Measurements from ENCODE around the gene MAP2K5.
"Not testable (repeated sequence)": the region's sequence is repeated elsewhere in the genome, so short reads cannot be mapped to it uniquely, and the experiment has no call there.

MAP2K5 gene

DNA sequence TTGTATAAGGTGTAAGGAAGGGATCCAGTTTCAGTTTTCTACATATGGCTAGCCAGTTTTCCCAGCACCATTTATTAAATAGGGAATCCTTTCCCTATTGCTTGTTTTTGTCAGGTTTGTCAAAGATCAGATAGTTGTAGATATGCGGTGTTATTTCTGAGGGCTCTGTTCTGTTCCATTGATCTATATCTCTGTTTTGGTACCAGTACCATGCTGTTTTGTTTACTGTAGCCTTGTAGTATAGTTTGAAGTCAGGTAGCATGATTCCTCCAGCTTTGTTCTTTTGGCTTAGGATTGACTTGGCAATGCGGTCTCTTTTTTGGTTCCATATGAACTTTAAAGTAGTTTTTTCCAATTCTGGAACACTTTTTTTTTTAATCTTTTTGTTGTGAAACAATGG is 130.3 kb downstream of the MAP2K5 start:
- not testable (repeated sequence) for DNase-seq

DNA sequence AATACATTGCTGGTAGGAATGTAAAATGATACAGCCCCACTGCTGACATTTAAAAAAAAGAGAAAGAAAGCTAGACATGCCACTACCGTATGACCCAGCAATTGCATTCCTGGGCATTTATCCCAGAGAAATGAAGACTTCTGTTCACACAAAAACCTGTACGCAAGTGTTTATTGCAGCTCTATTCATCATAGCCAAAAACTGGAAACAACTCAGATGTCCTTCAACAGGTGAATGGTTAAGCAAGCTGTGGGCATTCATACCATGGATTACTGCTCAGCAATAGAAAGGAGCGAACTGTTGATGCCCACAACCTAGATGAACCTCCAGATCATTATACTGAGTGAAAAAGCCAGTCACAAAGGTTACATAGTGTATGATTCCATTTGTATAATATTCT is 132.5 kb downstream of the MAP2K5 start:
- no peak for DNase-seq

DNA sequence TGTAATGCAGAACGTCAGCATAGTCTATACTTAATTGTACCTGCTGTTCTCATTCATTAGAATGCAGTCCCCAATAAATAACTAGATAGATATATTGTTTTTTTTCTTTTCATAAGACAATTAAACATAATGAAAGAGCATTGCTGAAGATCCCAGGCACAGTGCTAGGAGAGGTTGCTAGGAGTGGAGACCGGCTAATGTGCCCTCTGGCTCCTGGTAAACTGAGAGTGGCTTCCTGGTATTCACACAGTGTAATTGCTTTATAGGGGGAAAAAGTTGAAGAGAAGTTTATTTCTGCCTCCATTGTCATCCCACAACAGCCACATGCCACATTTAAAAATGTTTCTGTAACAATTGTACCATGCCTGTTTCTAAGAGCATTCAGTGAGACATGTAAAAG is 135.6 kb downstream of the MAP2K5 start:
- no peak for DNase-seq

DNA sequence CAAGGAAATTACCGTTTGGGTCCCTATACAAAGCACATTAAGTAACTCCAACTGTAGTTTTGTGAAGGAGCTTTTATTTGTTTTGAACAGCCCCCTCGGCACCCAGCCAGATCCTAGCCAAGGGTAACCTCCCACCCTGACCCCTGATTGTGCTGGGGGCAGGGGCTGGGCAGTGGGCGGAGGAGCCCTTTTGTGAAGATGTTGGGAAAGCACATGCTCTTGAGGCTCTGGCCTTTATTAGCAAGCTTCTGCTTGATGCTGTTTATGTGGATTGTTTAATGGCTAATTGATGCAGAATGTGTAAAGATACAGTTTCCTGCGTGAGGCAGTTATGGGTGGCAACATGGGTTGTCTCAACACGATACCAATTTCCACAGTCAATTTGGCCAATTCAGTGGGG is 136.5 kb downstream of the MAP2K5 start:
- DNase-seq = no peak

DNA sequence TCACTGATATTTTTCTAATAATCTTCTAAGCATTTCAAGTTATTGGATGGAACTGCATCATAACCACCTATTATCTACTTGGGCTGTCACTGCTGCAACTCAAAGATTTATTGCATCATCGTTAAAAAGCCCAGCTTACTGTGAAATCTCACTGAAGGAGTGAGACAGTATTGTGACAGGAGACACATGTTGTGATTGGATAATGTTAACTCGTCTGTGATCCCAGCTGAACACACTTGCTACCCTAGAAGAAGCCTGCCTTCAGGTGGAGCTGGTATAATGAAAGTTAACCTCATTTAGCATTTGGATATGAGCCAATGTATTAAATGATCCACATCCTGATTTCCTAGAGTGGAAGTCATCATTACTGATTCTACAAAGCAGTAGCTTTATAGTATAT is 138.1 kb downstream of the MAP2K5 start:
- DNase-seq = no peak

DNA sequence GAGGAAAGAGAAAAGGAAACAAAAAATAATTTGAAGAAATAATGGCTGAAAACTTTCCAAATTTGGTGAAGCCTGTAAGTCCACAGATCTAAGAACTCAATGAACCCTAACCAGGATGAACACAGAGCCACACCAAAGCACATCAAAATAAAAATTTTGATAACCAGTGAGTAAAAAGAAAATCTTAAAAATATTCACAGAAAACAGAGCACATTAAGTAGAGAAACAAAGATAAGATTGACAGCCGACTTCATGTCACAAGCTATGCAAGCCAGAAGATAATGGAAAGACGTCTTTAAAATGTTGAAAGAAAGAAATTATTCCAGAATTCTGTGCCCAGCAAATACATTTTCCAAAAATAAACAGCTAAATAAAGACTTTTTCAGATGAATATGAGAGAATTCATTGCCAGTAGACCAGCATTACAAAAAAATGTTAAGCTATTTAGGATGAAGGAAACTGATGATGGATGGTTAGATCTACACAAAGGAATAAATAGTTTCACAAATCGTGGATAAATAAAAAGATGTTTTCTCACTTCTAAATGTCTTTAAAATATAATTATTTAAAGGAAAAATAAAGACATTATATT is 142.6 kb downstream of the MAP2K5 start:
- DNase-seq = no peak

DNA sequence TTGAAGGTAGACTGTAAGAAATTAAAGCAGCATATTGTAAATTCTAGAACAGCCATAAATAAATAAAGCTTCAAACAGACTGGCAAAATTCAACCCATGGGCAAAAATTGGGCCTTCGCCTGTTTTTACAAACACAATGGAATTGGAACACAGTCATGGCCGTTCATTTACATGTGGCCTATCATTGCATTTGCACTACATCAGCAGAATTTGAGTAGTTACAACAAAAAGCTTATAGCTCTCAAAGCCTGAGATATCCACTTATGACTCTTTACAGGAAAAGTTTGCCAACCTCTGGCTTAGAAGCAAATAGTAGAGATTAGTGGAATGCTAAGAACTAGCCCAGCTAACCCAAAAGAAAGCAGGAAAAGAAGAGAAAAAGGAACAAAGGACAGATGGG is 143.2 kb downstream of the MAP2K5 start:
- no peak for DNase-seq

DNA sequence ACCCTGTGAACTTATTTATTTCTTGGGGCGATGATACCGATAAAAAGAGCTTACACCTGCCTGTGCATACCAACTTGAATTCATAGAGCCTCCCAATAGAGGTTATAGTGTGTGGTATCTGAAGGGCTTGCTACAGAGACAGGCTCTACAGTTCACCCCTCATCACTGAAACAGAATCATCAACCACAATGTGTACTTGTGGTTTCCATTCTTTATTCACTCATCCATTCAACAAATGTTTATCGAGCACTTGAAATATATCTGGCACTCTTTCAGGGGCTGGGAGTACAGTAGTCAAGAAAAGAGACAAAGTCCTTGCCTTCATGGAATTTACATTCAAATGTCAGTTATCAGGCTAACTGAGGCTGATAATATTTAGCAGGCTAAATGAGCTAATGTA is 148.4 kb downstream of the MAP2K5 start:
- DNase-seq = no peak

DNA sequence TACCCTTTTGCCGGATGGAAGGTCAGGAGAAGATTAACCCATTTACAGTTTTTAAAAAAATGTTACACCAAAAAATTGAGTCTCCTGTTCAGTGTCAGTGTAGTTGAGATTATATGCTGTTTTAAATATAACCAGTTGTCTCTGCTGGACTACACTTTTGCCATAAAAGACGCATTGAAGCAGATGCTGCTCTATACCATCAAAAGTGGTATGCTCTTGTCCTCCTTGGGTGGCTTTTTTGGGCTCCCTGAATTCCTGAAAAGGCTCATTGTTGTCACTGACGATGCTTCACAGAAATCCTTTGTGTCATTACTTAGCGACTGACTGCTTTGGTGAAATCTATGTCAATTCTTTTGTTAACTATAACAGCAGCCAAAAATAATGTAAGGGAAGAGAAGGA is 148.9 kb downstream of the MAP2K5 start:
- no peak for DNase-seq

DNA sequence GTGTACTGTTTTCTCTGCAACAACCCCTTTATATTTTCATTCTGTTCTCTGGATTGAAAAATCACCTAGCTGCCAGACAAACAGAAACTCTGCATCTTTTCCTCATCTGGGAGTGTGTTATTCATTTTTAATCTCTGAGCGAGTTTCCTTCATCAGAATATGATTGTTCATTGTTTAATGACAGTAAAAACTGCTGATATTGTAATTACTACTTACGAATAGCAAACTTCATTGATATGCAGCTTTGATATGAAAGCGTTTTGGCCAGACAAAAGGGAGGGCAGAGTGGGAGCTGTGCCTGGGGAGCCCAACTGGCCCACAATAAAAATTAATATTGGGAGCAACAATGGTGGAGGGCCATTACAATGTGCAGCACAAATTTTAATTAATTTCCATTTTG is 150.1 kb downstream of the MAP2K5 start:
- no peak for DNase-seq

DNA sequence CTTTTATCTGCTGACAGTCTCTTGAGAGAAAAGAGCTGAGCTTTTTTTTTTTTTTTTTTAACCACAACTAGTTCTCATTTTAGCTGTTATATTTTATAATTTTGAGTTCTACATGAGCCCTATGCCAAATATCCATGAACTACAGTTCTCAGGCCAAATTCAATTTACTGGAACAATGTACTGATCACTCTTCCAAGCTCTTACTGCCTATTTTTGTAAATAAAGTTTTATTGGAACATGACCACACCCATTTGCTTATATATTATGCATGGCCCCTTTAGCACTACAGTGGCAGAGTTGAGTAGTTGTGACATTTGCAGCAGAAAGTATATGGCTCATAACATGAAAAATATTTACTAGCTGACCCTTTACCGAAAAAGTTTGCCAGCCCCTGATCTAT is 153.6 kb downstream of the MAP2K5 start:
- no peak for DNase-seq

DNA sequence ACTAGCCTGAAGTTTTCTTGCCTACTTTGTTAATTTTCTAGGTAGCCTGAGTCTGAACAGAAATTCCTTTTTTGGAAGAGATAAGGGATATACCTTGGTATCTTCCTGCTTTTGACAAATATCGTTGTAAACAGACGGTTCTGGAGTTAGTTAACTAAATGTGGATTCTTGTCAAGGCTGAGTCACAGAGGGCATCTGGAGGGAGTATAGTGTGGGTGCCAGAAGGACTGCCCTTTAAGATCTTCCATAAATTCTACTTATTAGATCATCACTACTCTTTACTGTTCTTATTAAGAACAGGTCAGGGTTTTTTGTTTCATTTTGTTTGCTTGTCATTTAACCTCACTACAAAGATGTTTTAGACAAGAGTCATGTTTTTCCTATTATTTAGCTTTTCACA is 157.5 kb downstream of the MAP2K5 start:
- no peak for DNase-seq

DNA sequence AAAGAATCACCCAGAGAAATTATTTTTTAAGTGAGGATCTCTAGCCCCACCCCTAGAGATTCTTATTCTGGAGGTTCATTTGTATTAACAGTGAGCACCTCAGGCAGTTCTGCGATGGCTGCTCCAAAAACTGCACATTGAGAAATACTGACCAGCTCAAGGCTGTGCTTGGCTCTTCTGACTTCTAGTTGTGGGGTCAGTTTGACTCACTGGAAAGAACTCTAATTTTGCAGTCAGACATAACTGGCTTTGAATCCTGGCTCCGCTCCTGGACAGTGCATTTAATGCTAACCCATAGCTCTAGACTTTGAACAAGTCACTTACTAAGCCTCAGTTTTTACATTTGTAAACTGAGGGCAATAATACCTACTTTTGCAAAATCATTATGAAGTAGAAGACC is 159.2 kb downstream of the MAP2K5 start:
- DNase-seq = no peak

DNA sequence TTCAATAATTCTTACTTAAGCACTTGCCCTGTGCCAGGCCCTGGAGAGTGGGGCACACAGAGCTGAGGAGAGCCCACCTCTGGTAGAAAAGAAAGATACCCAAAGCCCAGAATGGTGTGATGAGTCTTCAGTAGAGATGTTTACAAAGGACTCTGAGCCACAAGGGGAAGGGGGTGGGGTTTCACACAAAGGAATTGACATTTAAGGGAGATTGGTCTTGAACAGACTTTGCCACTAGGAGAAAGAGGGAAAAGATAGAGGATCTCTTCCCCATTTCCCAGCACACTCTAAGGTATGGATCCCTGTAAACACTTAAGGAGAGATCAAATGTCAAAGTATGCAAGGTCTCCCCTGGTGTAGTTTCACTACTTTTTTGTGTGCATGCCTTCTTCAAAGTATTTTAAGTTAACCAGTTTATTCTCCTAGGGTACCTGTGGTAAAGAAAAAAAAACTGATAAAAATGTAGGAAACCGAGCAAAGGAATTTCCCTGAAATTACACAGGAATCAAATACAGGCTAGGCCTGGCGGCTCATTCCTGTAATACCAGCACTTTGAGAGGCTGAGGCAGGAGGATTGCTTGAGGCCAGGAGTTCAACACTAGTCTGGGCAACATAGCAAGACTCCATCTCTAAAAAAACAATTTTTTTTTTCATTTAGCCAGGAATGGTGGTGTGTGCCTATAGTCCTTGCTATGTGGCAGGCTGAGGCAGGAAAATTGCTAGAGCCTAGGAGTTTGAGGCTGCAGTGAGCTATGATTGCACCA is 165.2 kb downstream of the MAP2K5 start:
- no peak for DNase-seq

DNA sequence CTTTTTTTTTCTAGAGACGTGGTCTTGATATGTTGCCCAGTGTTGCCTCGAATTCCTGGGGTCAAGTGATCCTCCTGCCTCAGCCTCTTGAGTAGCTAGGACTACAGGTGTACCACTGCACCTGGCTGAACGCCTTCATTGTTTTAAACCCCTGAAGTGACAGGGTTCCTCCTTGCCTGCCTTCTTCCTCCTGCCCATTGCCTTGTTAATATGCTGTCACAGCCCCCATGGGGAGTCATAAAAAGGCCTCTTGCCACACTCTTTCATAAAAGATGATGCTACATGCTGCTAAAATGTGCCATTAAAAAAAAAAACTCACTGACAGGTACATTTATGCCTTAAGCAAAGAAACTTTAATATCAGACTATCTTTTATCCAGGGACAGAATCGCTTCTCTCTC is 166.0 kb downstream of the MAP2K5 start:
- no peak for DNase-seq

DNA sequence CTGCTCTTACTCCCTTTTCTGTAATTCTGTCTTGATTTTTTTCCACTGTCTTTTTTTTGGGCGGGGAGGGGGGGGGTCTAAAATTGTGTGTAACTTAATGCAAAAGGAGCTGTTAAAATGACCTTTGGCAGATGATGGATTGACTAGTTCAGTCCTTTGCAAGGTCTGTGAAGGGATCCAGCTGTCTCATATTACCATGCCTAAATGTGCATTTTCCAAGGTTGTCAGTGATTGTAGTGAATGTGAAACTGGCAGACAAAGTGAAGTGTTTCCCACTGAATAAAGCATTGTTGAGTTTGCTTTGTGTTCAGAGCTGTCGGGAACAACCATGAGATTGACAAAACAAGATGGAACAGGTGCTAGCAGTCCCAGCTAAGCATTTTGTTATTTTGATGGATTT is 172.7 kb downstream of the MAP2K5 start:
- no peak for DNase-seq

DNA sequence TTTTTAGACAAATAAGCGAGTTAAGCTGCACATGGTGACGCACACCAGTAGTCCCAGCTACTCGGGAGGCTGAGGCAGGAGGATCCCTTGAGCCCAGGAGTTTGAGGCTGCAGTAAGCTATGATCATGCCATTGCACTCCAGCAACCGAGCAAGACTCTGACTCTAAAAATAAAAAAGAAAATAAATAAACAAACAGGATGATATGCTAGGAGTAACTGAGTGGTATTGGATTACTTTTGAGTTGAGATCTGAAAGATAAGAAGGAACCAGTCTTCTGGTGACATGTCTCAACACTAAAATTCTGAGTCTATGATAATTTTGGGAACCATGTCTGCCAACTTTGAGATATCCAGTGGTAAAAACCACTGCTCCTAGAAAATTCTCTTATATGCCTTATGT is 173.7 kb downstream of the MAP2K5 start:
- DNase-seq = no peak

DNA sequence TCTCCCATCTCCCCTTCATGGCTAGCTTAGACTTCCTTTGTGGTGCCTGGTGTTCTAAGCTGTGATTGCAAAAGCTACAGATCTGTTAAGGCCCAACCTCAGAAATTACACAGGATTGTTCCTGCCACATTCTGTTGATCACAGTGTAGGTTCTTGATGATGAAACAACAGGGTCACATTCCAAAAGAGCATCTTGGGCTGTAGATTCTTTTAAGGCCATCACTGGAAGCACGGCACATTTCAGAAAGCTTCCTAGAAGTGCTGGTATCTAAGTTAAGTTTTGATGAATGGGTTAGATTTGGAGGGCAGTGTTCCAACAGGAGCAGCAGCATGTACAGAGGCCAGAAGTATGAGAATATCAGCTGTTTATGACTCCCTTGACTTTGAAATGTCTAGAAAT is 175.3 kb downstream of the MAP2K5 start:
- DNase-seq = no peak

DNA sequence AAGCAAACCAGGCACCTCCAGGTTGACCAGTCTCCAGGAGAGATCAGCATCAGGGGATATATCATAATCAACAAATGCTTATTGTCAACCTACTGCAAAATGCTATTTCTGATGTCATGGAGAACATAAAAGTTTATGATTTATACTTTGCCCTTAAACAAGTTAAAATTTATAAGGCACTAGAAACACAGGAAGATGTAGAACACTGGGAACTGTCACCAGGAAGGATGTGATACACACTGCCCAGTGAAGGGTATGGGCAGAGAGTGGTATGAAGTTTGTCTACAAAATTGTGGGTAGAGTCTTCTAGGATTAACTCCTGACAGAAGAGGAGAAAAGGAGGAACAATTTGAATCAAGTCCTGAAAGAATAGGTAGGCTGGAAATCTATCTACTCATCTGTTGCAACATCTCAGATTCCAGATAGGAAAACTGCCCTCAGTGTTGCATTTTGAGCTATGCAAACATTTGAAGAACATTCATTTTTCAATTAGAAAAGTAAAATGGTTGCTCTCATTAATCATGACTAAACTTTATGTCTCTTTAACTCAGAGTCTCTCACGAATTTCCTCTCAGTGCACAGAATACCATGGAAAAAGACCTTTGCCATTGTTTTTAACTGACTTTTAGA is 176.9 kb downstream of the MAP2K5 start:
- no peak for DNase-seq

DNA sequence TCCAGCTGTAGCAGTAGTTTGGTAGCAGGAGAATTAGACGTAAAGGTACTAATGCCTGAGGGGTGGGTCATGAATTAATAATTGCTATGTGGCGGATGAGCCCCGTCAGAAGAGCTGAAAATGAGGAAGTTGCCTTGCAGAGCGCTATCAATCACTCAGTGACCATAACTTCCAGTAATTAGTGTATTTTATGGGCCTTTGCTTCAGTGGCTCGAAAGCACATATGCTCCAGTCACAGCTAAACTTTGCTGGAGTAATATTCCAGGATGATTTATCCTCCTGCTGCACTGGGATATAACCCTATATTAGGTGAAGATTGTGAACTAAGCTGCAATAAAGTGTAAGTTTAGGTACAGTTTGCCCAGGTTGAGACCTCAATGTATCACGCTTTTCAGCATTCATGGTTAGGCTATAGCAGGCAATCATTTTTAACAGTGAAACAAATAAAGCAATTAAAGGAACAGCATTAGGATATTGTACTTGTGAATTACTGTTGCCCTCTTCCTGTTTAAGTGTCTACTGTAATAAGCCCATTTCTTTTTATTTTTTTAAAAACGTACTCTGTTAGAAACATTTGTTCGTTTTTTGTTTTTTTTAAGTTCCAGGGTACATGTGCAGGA is 178.2 kb downstream of the MAP2K5 start:
- no peak for DNase-seq

DNA sequence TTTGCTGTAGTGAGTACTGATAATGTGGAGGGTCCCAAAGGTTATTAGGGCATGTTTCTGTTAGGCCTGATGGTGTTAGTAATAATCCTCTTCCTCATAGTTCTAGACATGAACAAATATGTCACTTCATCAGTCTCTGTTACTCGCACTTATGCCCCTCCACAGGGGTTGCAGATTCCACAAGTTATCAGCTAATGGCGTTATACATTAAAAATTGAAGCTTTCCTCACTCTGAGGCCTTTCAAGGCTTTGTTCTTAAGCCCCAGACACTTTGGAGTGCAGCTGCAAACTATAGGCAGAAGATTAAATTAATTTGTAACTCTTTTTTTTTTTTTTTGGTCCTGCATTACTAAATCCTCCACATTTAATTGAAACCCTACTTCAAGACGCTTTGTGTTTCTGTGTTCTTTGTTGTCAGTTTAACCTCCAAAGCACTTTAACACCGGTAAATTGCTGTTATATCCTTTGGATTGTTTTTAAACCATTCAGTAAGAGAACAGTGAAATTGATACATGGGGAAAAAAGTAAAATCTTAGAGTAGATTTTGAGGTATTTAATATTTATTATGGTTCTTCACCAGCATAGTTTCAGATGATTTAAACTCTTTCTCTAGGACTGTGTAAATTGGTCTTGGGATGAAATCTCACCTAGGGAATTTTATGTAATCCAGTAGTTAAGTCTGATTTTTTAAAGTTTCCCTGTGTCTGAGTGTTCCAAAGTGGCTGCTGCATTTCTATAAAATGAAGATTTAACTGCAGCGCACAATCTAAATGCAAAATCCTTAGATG is 179.7 kb downstream of the MAP2K5 start:
- DNase-seq = no peak

DNA sequence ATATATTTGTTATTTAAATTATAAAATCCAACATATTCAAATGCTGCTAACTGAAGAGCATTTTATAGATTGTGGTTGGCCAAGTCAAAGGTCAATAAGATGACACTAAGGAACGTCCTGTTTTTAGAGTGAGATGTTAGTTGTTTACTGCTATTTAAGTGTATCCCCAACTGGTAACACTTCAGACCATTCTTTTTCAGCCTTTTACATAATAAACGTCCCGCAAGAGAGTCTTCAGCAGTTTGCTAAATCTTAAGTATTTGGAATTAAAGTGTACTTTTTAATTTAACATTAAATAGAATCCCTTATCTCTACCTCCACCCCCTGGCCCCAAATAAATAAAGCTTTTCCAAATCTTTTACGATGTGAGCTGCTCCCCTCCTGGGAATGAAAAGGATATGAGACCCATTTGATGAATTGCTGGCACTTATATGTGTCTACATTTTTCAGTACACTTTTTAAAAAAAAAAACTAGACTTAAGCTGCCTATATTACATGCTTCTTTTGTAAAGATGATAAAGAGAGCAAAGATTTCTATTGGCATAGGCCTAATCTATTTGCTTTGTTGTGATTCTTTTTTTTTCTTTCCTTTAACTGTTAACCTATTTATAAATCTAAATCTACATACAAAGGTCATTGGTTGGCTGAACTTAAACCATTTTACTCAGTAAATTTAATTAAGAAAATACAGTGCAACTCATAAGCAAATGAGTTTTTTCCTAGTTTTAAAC is 181.0 kb downstream of the MAP2K5 start:
- no peak for DNase-seq
